OCI-LY3 (cell line): ENCODE measurements around the gene CCDC89.
"Not testable (repeated sequence)": the region's sequence is repeated elsewhere in the genome, so short reads cannot be mapped to it uniquely, and the experiment has no call there.

Experiments
- EZH2phosphoT487 ChIP-seq: fragments of 200-600 bp; shearing (Covaris generic); IDR thresholded peaks from 2 replicates; pipeline ENCODE4 v1.6.1; 2018; ENCODE audit warnings: antibody characterized with exemption, mixed run types, low read depth
- TF ChIP-seq, protein P1 (sequence below): fragments of 200-600, 300-600 bp; sonication (generic); IDR thresholded peaks from 2 replicates; pipeline ENCODE4 v1.5.1; 2014; ENCODE audit warnings: antibody characterized with exemption, low read length, low read depth

DNA sequence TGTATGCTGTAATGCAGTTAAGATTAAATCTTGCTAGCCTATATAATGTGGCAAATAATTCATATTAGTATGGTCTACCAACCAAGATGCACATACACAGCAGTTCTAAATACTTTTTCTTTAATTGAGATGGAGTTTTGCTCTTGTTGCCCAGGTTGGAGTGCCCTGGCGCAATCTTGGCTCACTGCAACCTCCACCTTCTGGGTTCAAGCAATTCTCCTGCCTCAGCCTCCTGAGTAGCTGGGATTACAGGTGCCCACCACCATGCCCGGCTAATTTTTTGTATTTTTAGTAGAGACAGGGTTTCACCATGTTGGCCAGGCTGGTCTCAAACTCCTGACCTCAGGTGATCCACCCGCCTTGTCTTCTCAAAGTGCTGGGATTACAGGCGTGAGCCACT is 31.7 kb downstream of the CCDC89 start:
- TF ChIP-seq, protein P1, sequence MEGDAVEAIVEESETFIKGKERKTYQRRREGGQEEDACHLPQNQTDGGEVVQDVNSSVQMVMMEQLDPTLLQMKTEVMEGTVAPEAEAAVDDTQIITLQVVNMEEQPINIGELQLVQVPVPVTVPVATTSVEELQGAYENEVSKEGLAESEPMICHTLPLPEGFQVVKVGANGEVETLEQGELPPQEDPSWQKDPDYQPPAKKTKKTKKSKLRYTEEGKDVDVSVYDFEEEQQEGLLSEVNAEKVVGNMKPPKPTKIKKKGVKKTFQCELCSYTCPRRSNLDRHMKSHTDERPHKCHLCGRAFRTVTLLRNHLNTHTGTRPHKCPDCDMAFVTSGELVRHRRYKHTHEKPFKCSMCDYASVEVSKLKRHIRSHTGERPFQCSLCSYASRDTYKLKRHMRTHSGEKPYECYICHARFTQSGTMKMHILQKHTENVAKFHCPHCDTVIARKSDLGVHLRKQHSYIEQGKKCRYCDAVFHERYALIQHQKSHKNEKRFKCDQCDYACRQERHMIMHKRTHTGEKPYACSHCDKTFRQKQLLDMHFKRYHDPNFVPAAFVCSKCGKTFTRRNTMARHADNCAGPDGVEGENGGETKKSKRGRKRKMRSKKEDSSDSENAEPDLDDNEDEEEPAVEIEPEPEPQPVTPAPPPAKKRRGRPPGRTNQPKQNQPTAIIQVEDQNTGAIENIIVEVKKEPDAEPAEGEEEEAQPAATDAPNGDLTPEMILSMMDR: not testable (repeated sequence)
- TF ChIP-seq EZH2phosphoT487: not testable (repeated sequence)
